HT-29 (cell line): Measurements from ENCODE around the gene PIGV. TPM values are rescaled to one million over a fixed set of nuclear protein-coding genes. Genes with fewer than 3 reads are reported as not detected.
"Not testable (repeated sequence)": the region's sequence is repeated elsewhere in the genome, so short reads cannot be mapped to it uniquely, and the experiment has no call there.

Experiments
- DNase-seq: peaks from one replicate; pipeline ENCODE4 v3.0.0-alpha.2; 2015; ENCODE audit warnings: low spot score
- total RNA-seq: library from RNA; depleted of rRNA; stranded (reverse); fragments of >200 nt; shearing (Covaris generic); gene quantifications from 2 replicates; pipeline ENCODE4 v1.2.3, GENCODE V29; 2014

The PIGV gene
- total RNA-seq, 1 experiment from 2014 or later = 20.0 TPM

- no peak for DNase-seq
Measured at GRCh38 chr1:26792924-26793323, 5.2 kb downstream of the PIGV start.

GRCh38 chr1:26794391-26794790 lies 6.6 kb downstream of the PIGV start:
- DNase-seq = peak; percentile 25

GRCh38 chr1:26797627-26798026 lies 9.9 kb downstream of the PIGV start:
- no peak for DNase-seq

GRCh38 chr1:26799479-26800142 lies 11.9 kb downstream of the PIGV start:
- DNase-seq = peak; percentile 67

GRCh38 chr1:26803932-26804331 lies 16.2 kb downstream of the PIGV start:
- DNase-seq = not testable (repeated sequence)

- peak; percentile 80 for DNase-seq
Measured at GRCh38 chr1:26810105-26810504, 22.4 kb downstream of the PIGV start.

GRCh38 chr1:26811057-26811456 lies 23.3 kb downstream of the PIGV start:
- DNase-seq = no peak

- DNase-seq = no peak
Measured at GRCh38 chr1:26811708-26812107, 24.0 kb downstream of the PIGV start.

GRCh38 chr1:26814377-26814776 lies 26.6 kb downstream of the PIGV start:
- no peak for DNase-seq

- DNase-seq = no peak
Measured at GRCh38 chr1:26814893-26815292, 27.1 kb downstream of the PIGV start.

GRCh38 chr1:26820784-26821269 lies 33.1 kb downstream of the PIGV start:
- DNase-seq = peak; percentile 33

GRCh38 chr1:26822737-26823395 lies 35.1 kb downstream of the PIGV start:
- peak; percentile 48 for DNase-seq

- peak; percentile 90 for DNase-seq
Measured at GRCh38 chr1:26824731-26825130, 37.0 kb downstream of the PIGV start.

- DNase-seq = peak; percentile 72
Measured at GRCh38 chr1:26826261-26827105, 38.7 kb downstream of the PIGV start, which contains the start of gene ZDHHC18. TSS of gene ZDHHC18 (plus strand) at chr1:26826688. CDS start at chr1:26826805, 117 bp downstream.

GRCh38 chr1:26827106-26827604 lies 39.4 kb downstream of the PIGV start:
- no peak for DNase-seq

GRCh38 chr1:26827663-26828062 lies 39.9 kb downstream of the PIGV start:
- DNase-seq = no peak

- no peak for DNase-seq
Measured at GRCh38 chr1:26828411-26828991, 40.8 kb downstream of the PIGV start.

- no peak for DNase-seq
Measured at GRCh38 chr1:26829184-26829911, 41.6 kb downstream of the PIGV start.

GRCh38 chr1:26831059-26831458 lies 43.3 kb downstream of the PIGV start:
- no peak for DNase-seq

- DNase-seq = no peak
Measured at GRCh38 chr1:26831546-26832248, 43.9 kb downstream of the PIGV start.
